PC-9 (cell line): ENCODE results near the gene GNG7. TPM values are rescaled to one million over a fixed set of nuclear protein-coding genes. Genes with fewer than 3 reads are reported as not detected.
"Not testable (repeated sequence)": the region's sequence is repeated elsewhere in the genome, so short reads cannot be mapped to it uniquely, and the experiment has no call there.

Experiments
- BruUV-seq: library from RNA; stranded (reverse); fragments of 400-500 nt; replicated peaks from 2 replicates; lab custom pipeline; 2021; lab: Mats Ljungman, UMichigan
- CTCF ChIA-PET: fragments of 300-600 bp; sonication (Branson Sonifier 250); formaldehyde crosslinking; loops from one replicate; lab custom pipeline; 2022; ENCODE audit warnings: antibody characterized with exemption; lab: Charles Lee
- POLR2A ChIA-PET: fragments of 300-600 bp; sonication (Branson Sonifier 250); formaldehyde crosslinking; loops from one replicate; lab custom pipeline; 2022; ENCODE audit warnings: antibody characterized with exemption; ENCODE audit not compliant: unreplicated experiment; lab: Charles Lee
- DNase-seq, 2 experiments: peaks; one replicate each; pipeline versions ENCODE4 v3.0.0 to v3.0.0-alpha.2; 2015 to 2022; ENCODE audit warnings: mixed read lengths in 1 of 2
- H2AFZ ChIP-seq: fragments of 200-600 bp; sonication (generic); 2 replicates; pipeline ENCODE4 v1.8.1; 2017; ENCODE audit warnings: antibody characterized with exemption
- H3F3A ChIP-seq: fragments of 200-600 bp; sonication (generic); 2 replicates; pipeline ENCODE4 v1.8.1; 2017; ENCODE audit warnings: antibody characterized with exemption, mild to moderate bottlenecking, low read depth; ENCODE audit not compliant: insufficient read depth
- H3K27ac ChIP-seq: fragments of 200-600 bp; sonication (generic); 2 replicates; pipeline ENCODE4 v1.6.1; 2016; ENCODE audit warnings: mixed run types
- H3K27me3 ChIP-seq: fragments of 200-600 bp; sonication (generic); 2 replicates; pipeline ENCODE4 v1.6.1; 2016; ENCODE audit warnings: low read depth, mixed run types; ENCODE audit not compliant: insufficient read depth
- H3K36me3 ChIP-seq: fragments of 200-600 bp; sonication (generic); 2 replicates; pipeline ENCODE4 v1.6.1; 2016; ENCODE audit warnings: low read depth, mixed run types
- H3K4me1 ChIP-seq: fragments of 200-600 bp; sonication (generic); replicated peaks from 2 replicates; pipeline ENCODE4 v1.6.1; 2016; ENCODE audit warnings: mixed run types; ENCODE audit not compliant: insufficient read depth
- H3K4me2 ChIP-seq: fragments of 200-600 bp; sonication (generic); 2 replicates; pipeline ENCODE4 v1.6.1; 2017; ENCODE audit warnings: mixed run types
- H3K4me3 ChIP-seq: fragments of 200-600 bp; sonication (generic); 2 replicates; pipeline ENCODE4 v1.6.1; 2016; ENCODE audit warnings: mixed run types
- H3K79me2 ChIP-seq: fragments of 200-600 bp; sonication (generic); 2 replicates; pipeline ENCODE4 v1.6.1; 2017; ENCODE audit warnings: low read depth, mixed run types
- H3K9me2 ChIP-seq: fragments of 200-600 bp; sonication (generic); 2 replicates; pipeline ENCODE4 v1.8.1; 2017; ENCODE audit warnings: mild to moderate bottlenecking; ENCODE audit not compliant: insufficient read depth
- H3K9me3 ChIP-seq: fragments of 200-600 bp; sonication (generic); 2 replicates; pipeline ENCODE4 v1.8.1; 2016; ENCODE audit warnings: low read depth; ENCODE audit not compliant: insufficient read depth
- H4K20me1 ChIP-seq: fragments of 200-600 bp; sonication (generic); 2 replicates; pipeline ENCODE4 v1.8.1; 2017; ENCODE audit not compliant: insufficient read depth
- CTCF ChIP-seq: fragments of 200-600 bp; sonication (generic); conservative IDR thresholded peaks from 2 replicates; pipeline ENCODE4 v1.6.1; 2017; ENCODE audit warnings: mixed run types, antibody characterized with exemption, mild to moderate bottlenecking, moderate library complexity
- EZH2 ChIP-seq: fragments of 200-600 bp; sonication (generic); IDR thresholded peaks from 2 replicates; pipeline ENCODE4 v1.8.0; 2017; ENCODE audit warnings: antibody characterized with exemption, low read depth
- intact Hi-C: fragments of 100-400 bp; cut with micrococcal nuclease; formaldehyde crosslinking; loops from one replicate; pipeline ENCODE4 v1.10.0; 2022; ENCODE audit not compliant: unreplicated experiment
- total RNA-seq: library from RNA; stranded (reverse); gene quantifications from 2 replicates; pipeline ENCODE4 v1.2.3, GENCODE V29; 2021

The GNG7 gene
- total RNA-seq, 1 experiment from 2014 or later, result 2.8 TPM

GRCh38 chr19:2679439-2679838 lies 23.1 kb downstream of the GNG7 start:
- no peak for TF ChIP-seq EZH2
- DNase-seq, result no peak
- Histone ChIP-seq H3F3A (no peaks in the 10 kb centered on the region), H3K4me2 (no peak overlapping the region), H3K27ac (no peak overlapping the region), H3K9me3 (no peaks in the 10 kb centered on the region), H3K4me1 (no peaks in the 10 kb centered on the region), H3K4me3 (no peak overlapping the region), H3K27me3 (peaks cover 38% of the 10 kb centered on the region), H4K20me1 (no peaks in the 10 kb centered on the region), H2AFZ (no peak overlapping the region), H3K79me2 (no peaks in the 10 kb centered on the region), H3K9me2 (no peaks in the 10 kb centered on the region), H3K36me3 (no peaks in the 10 kb centered on the region)
- POLR2A ChIA-PET, result no interaction called here
- no TSS peak for BruUV-seq
- intact Hi-C loops, result no loop called here
- CTCF ChIA-PET, result no interaction called here

GRCh38 chr19:2678948-2679347 lies 23.5 kb downstream of the GNG7 start:
- CTCF ChIA-PET, H3K9me2 ChIP-seq, H3K36me3 ChIP-seq, H3K4me1 ChIP-seq, H3K79me2 ChIP-seq, BruUV-seq, H2AFZ ChIP-seq, H3F3A ChIP-seq, H4K20me1 ChIP-seq, H3K4me2 ChIP-seq, DNase-seq, H3K27ac ChIP-seq, H3K4me3 ChIP-seq, H3K9me3 ChIP-seq, intact Hi-C loops: not testable (repeated sequence)
- POLR2A ChIA-PET, result interaction anchor here (0.6 kb wide), 1 partner anchor 493 kb away, joined by 3 read pairs; no protein-coding TSS in a partner anchor
- H3K27me3 ChIP-seq, result peaks cover 43% of the 10 kb centered on the region

- Histone ChIP-seq H3K27me3 (peaks cover 45% of the 10 kb centered on the region), H4K20me1 (no peaks in the 10 kb centered on the region), H3K9me2 (no peaks in the 10 kb centered on the region), H3K9me3 (no peaks in the 10 kb centered on the region), H3K4me1 (no peaks in the 10 kb centered on the region), H2AFZ (no peak overlapping the region), H3K36me3 (no peaks in the 10 kb centered on the region), H3K27ac (no peak overlapping the region), H3K79me2 (no peaks in the 10 kb centered on the region), H3K4me2 (no peak overlapping the region), H3K4me3 (no peak overlapping the region), H3F3A (no peaks in the 10 kb centered on the region)
- intact Hi-C loops, result no loop called here
- TF ChIP-seq CTCF (no peak), EZH2 (no peak)
- no TSS peak for BruUV-seq
- no peak for DNase-seq
- CTCF ChIA-PET, result no interaction called here
- POLR2A ChIA-PET, result interaction anchor here (0.6 kb wide), 1 partner anchor 492 kb away, joined by 3 read pairs; no protein-coding TSS in a partner anchor
Measured at GRCh38 chr19:2678044-2678671, 24.3 kb downstream of the GNG7 start.

GRCh38 chr19:2676823-2677222 lies 25.7 kb downstream of the GNG7 start:
- Histone ChIP-seq H3K4me1 (no peaks in the 10 kb centered on the region), H2AFZ (no peak overlapping the region), H3K36me3 (no peaks in the 10 kb centered on the region), H4K20me1 (no peaks in the 10 kb centered on the region), H3K4me3 (no peak overlapping the region), H3K9me2 (no peaks in the 10 kb centered on the region), H3K27me3 (peaks cover 45% of the 10 kb centered on the region), H3K27ac (no peak overlapping the region), H3F3A (no peaks in the 10 kb centered on the region), H3K79me2 (no peaks in the 10 kb centered on the region), H3K9me3 (no peaks in the 10 kb centered on the region), H3K4me2 (no peak overlapping the region)
- no peak for TF ChIP-seq CTCF
- DNase-seq, result no peak
- POLR2A ChIA-PET, result no interaction called here
- BruUV-seq, result no TSS peak
- CTCF ChIA-PET, result no interaction called here
- intact Hi-C loops, result no loop called here
